ENCODE results near the gene PDCD11.
"Not testable (repeated sequence)": the region's sequence is repeated elsewhere in the genome, so short reads cannot be mapped to it uniquely, and the experiment has no call there.

PDCD11 gene

GRCh38 chr10:103396067-103396788 lies at the start of gene PDCD11, which contains the start of gene ATP5MK:
Gene PDCD11, plus strand, starts transcription at chr10:103396626. Its CDS starts 1,801 bp downstream, at chr10:103398427.
Gene ATP5MK, minus strand, starts transcription at chr10:103396475. Its CDS starts 4,018 bp downstream, at chr10:103392457.
- H3K4me3 ChIP-seq (ENCODE audit: low read depth, low read length), result peak within 1 kb of the TSS; percentile 98

- peak overlapping the region; percentile 65 for H3K4me3 ChIP-seq (ENCODE audit: low read depth, low read length)
Measured at GRCh38 chr10:103350175-103350516, 46.3 kb upstream of the PDCD11 start.

- peak within 1 kb of the TSS; percentile 65 for H3K4me3 ChIP-seq (ENCODE audit: low read depth, low read length)
Measured at GRCh38 chr10:103350517-103351260, 45.7 kb upstream of the PDCD11 start, which contains the start of gene PCGF6. Gene PCGF6, minus strand, starts transcription at chr10:103351140. Its CDS starts 74 bp downstream, at chr10:103351066.

- no peak overlapping the region for H3K4me3 ChIP-seq (ENCODE audit: low read depth, low read length)
Measured at GRCh38 chr10:103353281-103353680, 43.1 kb upstream of the PDCD11 start.

- not testable (repeated sequence) for H3K4me3 ChIP-seq (ENCODE audit: low read depth, low read length)
Measured at GRCh38 chr10:103354567-103354966, 41.9 kb upstream of the PDCD11 start.

- H3K4me3 ChIP-seq (ENCODE audit: low read depth, low read length), result no peak overlapping the region
Measured at GRCh38 chr10:103355906-103356599, 40.4 kb upstream of the PDCD11 start.

- not testable (repeated sequence) for H3K4me3 ChIP-seq (ENCODE audit: low read depth, low read length)
Measured at GRCh38 chr10:103359493-103359892, 36.9 kb upstream of the PDCD11 start.

GRCh38 chr10:103360791-103361190 lies 35.6 kb upstream of the PDCD11 start:
- H3K4me3 ChIP-seq (ENCODE audit: low read depth, low read length), result not testable (repeated sequence)

- peak overlapping the region; percentile 75 for H3K4me3 ChIP-seq (ENCODE audit: low read depth, low read length)
Measured at GRCh38 chr10:103367379-103367781, 29.0 kb upstream of the PDCD11 start.

- peak within 1 kb of the TSS; percentile 75 for H3K4me3 ChIP-seq (ENCODE audit: low read depth, low read length)
Measured at GRCh38 chr10:103367782-103368518, 28.5 kb upstream of the PDCD11 start, which contains the start of gene TAF5. Gene TAF5, plus strand, starts transcription at chr10:103367976. Its CDS starts 14 bp downstream, at chr10:103367990.

GRCh38 chr10:103373544-103373943 lies 22.9 kb upstream of the PDCD11 start:
- H3K4me3 ChIP-seq (ENCODE audit: low read depth, low read length), result no peak overlapping the region

GRCh38 chr10:103374263-103374662 lies 22.2 kb upstream of the PDCD11 start:
- no peak overlapping the region for H3K4me3 ChIP-seq (ENCODE audit: low read depth, low read length)

- H3K4me3 ChIP-seq (ENCODE audit: low read depth, low read length), result no peak overlapping the region
Measured at GRCh38 chr10:103382769-103383168, 13.7 kb upstream of the PDCD11 start.

- H3K4me3 ChIP-seq (ENCODE audit: low read depth, low read length), result no peak overlapping the region
Measured at GRCh38 chr10:103394180-103394579, 2.2 kb upstream of the PDCD11 start.

GRCh38 chr10:103395754-103396066 lies 716 bp upstream of the PDCD11 start:
- peak overlapping the region; percentile 98 for H3K4me3 ChIP-seq (ENCODE audit: low read depth, low read length)

- peak overlapping the region; percentile 98 for H3K4me3 ChIP-seq (ENCODE audit: low read depth, low read length)
Measured at GRCh38 chr10:103396789-103397087, 312 bp downstream of the PDCD11 start.

GRCh38 chr10:103397191-103397825 lies 882 bp downstream of the PDCD11 start:
- peak overlapping the region; percentile 98 for H3K4me3 ChIP-seq (ENCODE audit: low read depth, low read length)

- no peak overlapping the region for H3K4me3 ChIP-seq (ENCODE audit: low read depth, low read length)
Measured at GRCh38 chr10:103413564-103413963, 17.1 kb downstream of the PDCD11 start.

- H3K4me3 ChIP-seq (ENCODE audit: low read depth, low read length), result no peak overlapping the region
Measured at GRCh38 chr10:103415581-103415980, 19.2 kb downstream of the PDCD11 start.

- no peak overlapping the region for H3K4me3 ChIP-seq (ENCODE audit: low read depth, low read length)
Measured at GRCh38 chr10:103416436-103417147, 20.2 kb downstream of the PDCD11 start.
